SK-N-MC (cell line): ENCODE data around the gene MDFIC2.

Experiments
- EZH2 ChIP-seq: fragments of 200-600 bp; sonication (generic); IDR thresholded peaks from one replicate; pipeline ENCODE4 v1.6.1; 2017; ENCODE audit warnings: antibody characterized with exemption
- FOXP2 ChIP-seq: optimal IDR thresholded peaks from 2 replicates; pipeline ENCODE3; 2011; ENCODE audit warnings: mild to moderate bottlenecking, moderate library complexity; ENCODE audit not compliant: insufficient read depth; ENCODE audit errors: extremely low read length, control extremely low read depth
- POLR2AphosphoS5 ChIP-seq: IDR thresholded peaks from 2 replicates; pipeline ENCODE4 v1.6.1; 2012; ENCODE audit warnings: mild to moderate bottlenecking, low read depth, low read length, borderline replicate concordance

DNA sequence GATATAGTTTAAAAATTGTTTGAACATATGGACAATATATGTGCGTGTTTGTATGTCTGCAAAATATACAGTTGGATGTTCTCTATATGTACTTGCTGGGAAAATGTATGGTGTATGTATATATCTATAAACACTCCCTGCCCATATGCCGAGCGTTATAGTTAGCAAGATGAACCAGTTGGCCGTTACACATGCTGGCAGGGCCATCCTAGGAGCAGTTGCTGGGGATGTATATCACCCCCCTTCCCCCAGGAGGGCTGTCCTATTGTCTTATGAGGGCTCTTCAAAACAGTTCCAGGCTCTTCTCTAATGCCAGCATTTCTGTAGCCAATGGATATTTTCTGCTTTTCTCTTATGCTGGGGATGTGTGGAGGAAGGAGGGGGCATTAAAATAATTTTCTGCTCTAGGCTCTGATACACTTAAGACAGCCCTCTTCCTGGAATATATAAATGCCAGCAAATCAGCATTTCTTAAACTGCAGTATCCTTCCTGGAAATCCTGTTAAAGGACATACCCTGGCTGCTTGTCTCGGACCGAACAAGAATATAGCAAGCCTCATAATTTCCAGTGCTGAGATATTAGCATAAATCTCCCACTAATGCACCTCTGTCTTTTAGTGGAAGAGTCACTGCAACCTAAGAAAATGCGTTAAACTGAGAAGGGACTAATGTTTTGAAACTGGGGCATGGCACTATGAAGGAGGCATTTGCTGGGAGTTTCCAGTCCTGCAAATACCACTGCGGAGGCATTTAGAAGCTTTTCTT, 134.4 kb downstream of the MDFIC2 start:
- no peak for TF ChIP-seq EZH2
- no peak for TF ChIP-seq POLR2AphosphoS5
- TF ChIP-seq FOXP2 = no peak
